ENCODE results near the gene INSIG2. TPM values are rescaled to one million over a fixed set of nuclear protein-coding genes. Genes with fewer than 3 reads are reported as not detected.

The INSIG2 gene
- polyA plus RNA-seq, 1 donor: 19.3 TPM

DNA sequence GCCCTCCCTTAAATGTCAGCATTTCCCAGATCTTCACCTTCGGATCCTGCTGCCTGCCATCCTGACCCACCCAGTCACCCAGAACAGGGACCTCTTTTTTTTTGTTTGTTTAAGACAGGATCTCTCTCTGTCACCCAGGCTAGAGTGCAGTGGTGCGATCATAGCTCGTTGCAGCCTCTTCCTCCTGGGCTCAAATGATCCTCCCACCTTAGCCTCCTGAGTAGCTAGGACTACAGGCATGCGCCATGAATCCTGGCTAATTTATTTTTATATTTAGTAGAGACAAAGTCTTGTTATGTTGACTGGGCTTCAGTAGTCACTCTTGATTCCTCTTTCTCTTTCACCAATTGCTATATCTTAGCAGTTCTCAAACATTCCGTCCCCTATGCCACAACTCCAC lies 39.0 kb downstream of the INSIG2 start:
- DNase-seq (ENCODE audit: low read depth): no peak

GRCh38 chr2:118128826-118129225 lies 40.6 kb downstream of the INSIG2 start:
- DNase-seq (ENCODE audit: low read depth): no peak

DNA sequence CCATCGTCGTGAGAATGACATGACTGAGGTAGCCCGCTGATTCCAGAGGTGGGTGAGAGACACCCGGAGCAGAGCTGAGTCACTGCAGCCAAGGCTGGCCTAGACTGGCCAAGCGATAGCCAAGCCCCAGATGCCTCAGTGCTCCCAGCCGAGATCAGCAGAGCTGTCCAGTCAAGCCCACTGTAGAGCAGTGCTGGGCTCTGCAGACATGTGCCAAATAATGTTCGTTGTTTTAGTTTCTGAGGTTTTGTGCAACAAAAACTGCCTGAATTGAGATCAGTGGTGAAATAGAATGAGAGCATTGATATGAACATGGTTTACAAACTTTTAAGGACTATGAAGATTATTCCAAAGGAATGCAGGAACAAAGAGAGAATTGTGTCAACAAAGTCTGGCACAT lies 42.1 kb downstream of the INSIG2 start:
- DNase-seq (ENCODE audit: low read depth): no peak

DNA sequence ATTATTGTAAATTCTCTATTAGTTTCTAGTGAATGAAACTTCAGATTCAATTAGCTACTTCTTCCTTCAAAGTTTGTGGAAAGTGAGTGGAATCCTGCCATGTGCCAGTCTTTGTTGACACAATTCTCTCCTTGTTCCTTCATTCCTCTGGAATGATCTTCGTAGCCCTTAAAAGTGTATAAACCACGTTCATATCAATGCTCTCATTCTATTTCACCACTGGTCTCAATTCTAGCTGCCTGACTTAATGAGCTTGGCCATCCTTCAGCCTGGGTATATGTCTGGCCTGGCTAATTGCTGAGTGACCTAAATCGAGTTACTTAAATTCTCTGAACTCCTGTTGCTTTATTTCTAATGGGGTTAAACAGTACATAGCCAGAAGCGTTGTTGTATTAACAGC lies 43.5 kb downstream of the INSIG2 start:
- DNase-seq (ENCODE audit: low read depth): no peak

DNA sequence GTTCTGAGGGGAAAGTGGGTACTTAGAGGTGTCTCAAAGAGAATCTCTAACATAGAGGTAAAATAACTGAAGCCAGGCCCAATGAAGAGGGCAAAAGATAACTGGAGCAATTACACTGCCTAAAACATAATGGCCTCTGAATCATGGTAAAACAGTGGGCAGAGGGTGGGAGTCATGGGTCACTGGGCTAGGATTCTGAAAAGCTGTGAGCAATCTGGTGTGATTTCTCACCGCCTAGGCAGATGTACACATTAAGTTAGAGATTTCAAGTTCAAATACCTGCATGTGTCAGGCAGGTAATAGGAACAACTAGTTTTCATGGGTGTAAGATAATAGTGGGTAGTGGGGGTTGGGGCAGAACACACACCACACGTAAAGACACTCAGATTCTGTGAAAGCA lies 45.6 kb downstream of the INSIG2 start:
- DNase-seq (ENCODE audit: low read depth): no peak

DNA sequence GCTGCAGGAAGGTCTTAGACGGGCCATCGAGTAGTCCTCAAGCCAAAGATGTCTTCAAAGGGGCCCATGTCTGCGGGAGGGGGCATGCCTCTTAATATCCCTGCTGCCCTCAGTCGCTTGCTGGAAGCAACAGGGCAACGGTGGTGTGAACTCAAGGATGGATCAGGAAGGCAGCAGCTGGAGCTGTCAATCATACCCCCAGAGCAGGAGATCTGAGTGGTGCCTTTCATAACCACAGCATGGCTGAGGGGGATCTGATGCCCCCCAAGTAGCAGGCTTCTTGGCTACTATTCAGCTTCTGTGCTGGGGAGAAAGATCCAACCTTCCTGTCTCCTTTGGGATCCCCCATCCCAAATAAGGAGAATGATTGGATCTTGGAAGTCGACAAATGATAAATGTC lies 46.4 kb downstream of the INSIG2 start:
- no peak for DNase-seq (ENCODE audit: low read depth)

GRCh38 chr2:118145207-118145606 lies 56.9 kb downstream of the INSIG2 start:
- DNase-seq (ENCODE audit: low read depth): no peak

DNA sequence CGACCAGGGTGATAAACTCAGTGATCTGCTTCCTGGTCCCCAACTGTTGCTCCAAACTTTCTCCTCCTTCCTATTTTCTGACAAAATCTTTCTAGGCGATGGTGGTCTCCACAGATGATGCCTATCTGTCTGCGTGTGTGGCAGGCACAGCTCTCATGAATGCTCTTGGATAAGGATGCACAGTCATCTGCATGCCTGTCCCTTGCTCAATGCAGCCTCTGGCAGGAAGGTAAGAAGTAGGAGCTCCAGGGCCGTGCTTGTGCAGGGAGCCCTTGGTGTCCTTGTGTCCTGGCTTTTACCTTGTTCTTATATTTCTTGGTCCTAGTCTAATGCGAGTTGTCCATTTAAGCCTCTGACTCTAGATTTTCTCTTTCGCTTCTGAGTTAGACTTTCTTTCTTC lies 57.5 kb downstream of the INSIG2 start:
- DNase-seq (ENCODE audit: low read depth): no peak

DNA sequence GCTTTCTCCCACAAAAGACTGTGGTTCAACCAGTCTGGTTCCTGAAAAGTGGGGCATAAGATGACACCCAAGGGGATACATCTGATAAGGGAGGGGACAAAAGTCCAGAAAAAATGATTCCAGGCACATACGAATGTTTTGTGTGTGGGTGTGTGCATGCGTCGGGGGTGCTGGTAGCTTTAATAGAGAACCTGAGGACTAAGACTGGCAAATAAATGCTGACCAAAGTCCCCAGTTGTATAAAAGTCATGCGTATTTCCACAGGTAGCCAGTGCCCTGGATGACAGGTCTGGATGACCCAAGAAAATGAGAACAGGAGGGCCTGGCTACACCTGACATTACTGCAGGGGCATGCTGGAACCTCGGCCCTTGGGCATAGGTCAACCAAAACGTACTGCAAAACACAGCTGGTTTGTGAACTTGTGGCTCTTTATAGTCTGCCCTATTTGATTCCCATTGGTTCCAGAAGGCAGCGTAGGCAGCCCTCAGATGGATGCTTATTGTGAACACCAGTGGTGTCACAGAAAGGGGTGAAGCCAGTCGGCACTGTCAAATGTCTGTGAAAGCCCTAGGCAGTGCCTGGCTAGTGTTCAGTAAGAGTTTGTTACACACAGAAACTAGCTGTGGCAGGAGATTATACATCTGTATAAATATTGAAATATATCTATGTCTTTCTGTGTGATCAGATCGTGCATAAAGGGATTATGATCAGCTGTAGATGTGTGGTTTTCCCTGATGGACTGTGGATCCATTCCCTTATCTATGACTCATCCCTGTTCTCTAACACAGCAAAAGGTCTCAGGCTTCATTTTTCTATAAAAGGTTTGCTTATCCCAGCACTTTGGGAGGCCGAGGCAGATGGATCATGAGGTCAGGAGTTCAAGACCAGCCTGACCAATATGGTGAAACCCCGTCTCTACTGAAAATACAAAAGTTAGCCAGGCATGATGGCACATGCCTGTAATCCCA lies 58.3 kb downstream of the INSIG2 start:
- no peak for DNase-seq (ENCODE audit: low read depth)

DNA sequence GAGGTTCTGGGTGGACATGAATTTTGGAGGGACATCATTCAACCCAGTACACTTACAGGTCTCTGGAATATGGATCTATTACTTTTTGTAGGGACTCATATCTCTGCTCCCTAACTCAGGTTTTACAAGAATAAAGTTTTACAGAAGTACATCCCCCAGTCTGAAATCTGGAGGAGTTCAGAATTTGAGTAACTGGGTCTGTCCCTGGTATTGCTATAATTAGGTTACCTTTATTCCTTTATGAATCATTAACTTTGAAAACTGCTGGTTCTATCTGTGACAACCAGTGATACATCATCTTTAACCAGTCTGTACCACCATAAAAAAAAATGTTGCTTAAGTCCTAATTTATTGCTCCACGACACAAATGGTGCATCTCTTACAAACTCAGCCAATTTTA lies 59.9 kb downstream of the INSIG2 start:
- no peak for DNase-seq (ENCODE audit: low read depth)

DNA sequence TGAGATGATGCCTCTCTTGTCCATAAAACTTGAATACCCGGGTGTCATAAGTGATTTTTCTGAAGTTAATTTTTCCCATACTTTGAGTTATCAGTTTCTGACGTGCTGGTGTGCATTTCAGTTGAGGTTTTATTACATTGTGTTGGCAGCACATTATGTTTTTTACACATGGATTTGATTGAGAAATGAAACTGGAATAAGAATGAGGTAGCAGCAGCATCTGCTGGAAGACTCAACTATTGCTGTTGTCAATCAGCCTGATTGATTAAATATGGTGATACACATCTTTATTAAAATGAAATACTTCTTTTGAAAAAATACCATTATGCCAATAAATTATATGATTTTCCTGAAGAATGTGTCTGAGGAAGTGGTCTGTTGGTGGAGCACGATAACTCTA lies 60.5 kb downstream of the INSIG2 start:
- no peak for DNase-seq (ENCODE audit: low read depth)

GRCh38 chr2:118150294-118150693 lies 62.0 kb downstream of the INSIG2 start:
- no peak for DNase-seq (ENCODE audit: low read depth)

DNA sequence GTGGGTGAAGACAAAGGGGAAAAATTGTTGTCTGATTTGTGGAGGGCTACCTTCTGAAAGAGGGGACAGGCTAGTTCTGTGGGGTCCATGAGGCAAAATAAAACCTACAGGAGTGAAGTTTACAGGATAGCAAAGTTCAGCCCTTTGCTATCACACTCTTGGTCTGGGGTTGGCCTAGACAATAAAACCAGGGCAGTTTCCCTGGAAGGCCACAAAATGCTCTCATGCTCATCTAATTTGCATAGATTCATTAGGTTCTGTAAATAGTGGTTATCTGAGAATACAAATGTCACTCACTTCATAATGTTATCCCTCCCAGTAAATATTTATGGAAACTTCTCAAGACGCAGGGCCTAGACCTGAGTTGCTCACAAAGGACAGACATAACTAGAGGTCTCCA lies 63.6 kb downstream of the INSIG2 start:
- no peak for DNase-seq (ENCODE audit: low read depth)

DNA sequence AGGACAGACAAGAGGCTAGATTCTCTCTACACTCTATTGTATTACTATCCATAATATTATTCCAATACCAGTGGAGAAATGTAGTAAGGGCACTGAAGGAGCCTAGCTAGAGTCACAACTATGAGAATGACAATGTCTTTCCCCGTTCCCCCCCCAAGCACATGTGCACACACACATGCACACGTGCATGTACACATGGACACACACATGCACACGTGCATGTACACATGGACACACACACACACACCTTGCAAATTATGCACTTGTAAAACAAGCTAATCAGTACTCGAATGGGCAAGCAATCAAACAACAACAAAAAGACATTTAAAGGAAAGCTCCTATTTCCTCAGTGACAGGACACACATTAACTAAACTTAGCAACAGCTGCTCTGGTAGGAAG lies 65.2 kb downstream of the INSIG2 start:
- DNase-seq (ENCODE audit: low read depth): no peak

GRCh38 chr2:118154176-118154575 lies 65.9 kb downstream of the INSIG2 start:
- no peak for DNase-seq (ENCODE audit: low read depth)

Other genes with a start within 250 kb of the INSIG2 start
- 27.5 TPM for gene CCDC93, start 74.4 kb upstream of the INSIG2 start, polyA plus RNA-seq (ENCODE audit: insufficient read length)

Measured in forelimb muscle (tissue), 1 donor.